Right cardiac atrium (tissue), 5 donors: ENCODE results near the gene SRPRA. TPM values are rescaled to one million over a fixed set of nuclear protein-coding genes. Genes with fewer than 3 reads are reported as not detected.

Experiments
- ATAC-seq, 2 donors: fragments of 200-7000 bp; cut with Tn5 transposase; one replicate each; pipeline versions ENCODE4 v1.8.0 to v1.9.1; 2020; ENCODE audit warnings: moderate library complexity in 2 of 2, mild to moderate bottlenecking in 1 of 2
- DNase-seq, 3 donors: peaks; one replicate each; pipeline ENCODE4 v3.0.0-alpha.2; 2020
- H3K27ac ChIP-seq: one replicate; pipeline ENCODE4 v1.5.1; 2013; ENCODE audit warnings: mild to moderate bottlenecking, low read length, control low read depth, moderate library complexity
- H3K27me3 ChIP-seq: one replicate; pipeline ENCODE4 v1.6.1; 2013; ENCODE audit not compliant: control insufficient read depth, insufficient read depth
- H3K4me1 ChIP-seq: one replicate; pipeline ENCODE4 v1.6.1; 2013; ENCODE audit warnings: low read length; ENCODE audit not compliant: control insufficient read depth, insufficient read depth
- H3K4me3 ChIP-seq: one replicate; pipeline ENCODE4 v1.5.1; 2013; ENCODE audit warnings: low read length, control low read depth
- H3K9me3 ChIP-seq: one replicate; pipeline ENCODE4 v1.6.1; 2013; ENCODE audit warnings: low read length; ENCODE audit not compliant: control insufficient read depth
- WGBS: extraction: QIAGEN DNeasy Blood & Tissue Kit; methylation state at CpG from one replicate; pipeline ENCODE4 v1.1.7; 2013; 5-methylcytosine and 5-hydroxymethylcytosine counted together
- intact Hi-C, 4 donors: fragments of 100-400 bp; cut with DNase I; formaldehyde crosslinking; loops; one replicate each; pipeline versions ENCODE4 v1.11.0 to v1.14.0; 2022 to 2023
- polyA plus RNA-seq: library from polyadenylated mRNA; stranded (reverse); fragments of 200-250 nt; gene quantifications from one replicate; pipeline ENCODE4 v1.2.3, GENCODE V29; 2013
- total RNA-seq, 4 donors: library from RNA; stranded (reverse); fragmentation: NEBNext Ultra II Directional; extraction: Animal tissue kit (Norgen Biotek cat#: 25700); gene quantifications; one replicate each; pipeline ENCODE4 v1.2.1, GENCODE V29; 2021
- donor health status: healthy with polysubstance abuse.
- donor health status: DM: no; HTN: yes; CAD: no.
- donor health status: DM: no; HTN: no; CAD: no.
- donor health status: DM: no; HTN: yes; CAD: no; lungs with severe emphysema.
- donor health status: DM: yes; HTN: yes; CAD: no.

The SRPRA gene
- total and polyA plus RNA-seq, 5 donors: 49.6 to 85.4 (median 69.6) TPM

DNA sequence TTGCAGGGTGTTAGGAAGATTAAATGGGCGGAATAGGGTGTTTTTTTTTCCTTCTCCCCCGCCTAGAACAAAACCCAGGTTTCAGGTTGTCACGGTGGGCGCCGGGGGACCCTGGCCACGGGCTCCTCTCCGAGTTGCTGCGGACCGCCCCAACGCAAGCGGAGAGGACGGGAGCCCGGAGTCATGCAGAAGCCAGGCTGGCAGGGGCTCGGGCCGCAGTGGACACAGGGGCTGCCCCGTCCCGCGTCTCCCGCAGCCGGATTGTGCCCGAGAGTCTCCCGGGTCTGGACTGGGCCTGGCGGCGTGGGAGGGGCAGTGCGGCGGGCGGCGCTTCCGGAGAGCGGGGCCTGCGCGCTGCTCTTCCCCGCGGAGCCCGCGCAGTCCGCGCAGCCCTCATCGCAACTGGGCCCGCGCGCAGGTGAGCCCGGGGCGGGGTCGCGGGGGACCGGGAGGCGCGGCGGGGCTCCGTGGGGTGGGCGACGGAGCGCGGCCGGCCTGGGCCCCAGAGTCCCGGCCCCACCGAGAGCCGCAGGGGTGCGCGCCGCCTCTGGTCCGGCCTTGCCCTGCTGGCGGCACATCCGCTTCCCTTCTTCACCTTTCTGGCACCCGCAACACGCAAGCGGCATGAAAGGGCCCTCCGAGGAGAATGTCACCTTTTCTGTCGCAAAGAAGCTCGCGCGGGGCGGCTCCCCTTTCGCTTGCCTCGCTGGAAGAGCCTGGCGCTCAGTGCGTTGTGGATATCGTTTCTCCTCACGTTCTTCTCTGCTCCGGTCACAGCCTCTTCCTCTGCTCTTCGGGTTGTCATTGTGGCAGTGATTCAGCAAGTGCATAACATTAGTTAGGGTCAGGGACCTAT is 14.3 kb upstream of the SRPRA start, which contains the start of gene TIRAP:
Gene TIRAP, plus strand, starts transcription at position 358 of the 856 bp plus-strand sequence. CDS start 7,802 bp downstream, outside the sequence.
- peak within 1 kb of the TSS; percentile 80 for H3K4me3 ChIP-seq
- H3K9me3 ChIP-seq: no peaks in the 10 kb centered on the region
- ATAC-seq (peak; percentile 92 to 94), DNase-seq (peak; percentile 73 to 91 (median 91))
- H3K27ac ChIP-seq: peak within 1 kb of the TSS; percentile 81
- no peaks in the 10 kb centered on the region for H3K27me3 ChIP-seq
- WGBS: under 1% methylated on average over 82 of the region's 82 CpGs
- intact Hi-C loops: no loop called here
- peaks cover 4% of the 10 kb centered on the region for H3K4me1 ChIP-seq

DNA sequence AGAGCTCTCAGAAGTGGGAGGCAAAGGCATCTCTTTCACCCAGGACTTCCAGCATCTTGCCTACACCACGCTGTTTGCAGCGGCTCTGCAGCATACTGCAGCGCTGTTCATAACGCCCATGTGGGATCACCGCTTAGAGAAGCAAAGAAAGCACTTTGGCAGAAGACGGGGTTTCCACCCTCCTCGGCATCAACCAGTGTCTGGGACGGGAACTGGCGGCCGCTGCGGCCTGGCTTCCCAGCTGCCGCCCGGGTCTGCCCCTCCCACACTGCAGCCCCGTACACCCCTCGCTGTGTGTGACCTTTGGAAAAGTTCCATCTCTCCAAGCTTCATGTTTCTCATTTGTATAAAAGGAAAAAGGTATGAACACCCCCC is 13.7 kb upstream of the SRPRA start:
- Histone ChIP-seq H3K4me3 (peak overlapping the region; percentile 80), H3K9me3 (no peaks in the 10 kb centered on the region), H3K27ac (peak overlapping the region; percentile 81), H3K27me3 (no peaks in the 10 kb centered on the region), H3K4me1 (peaks cover 4% of the 10 kb centered on the region)
- DNase-seq (peak; percentile 72 to 91 (median 85)), ATAC-seq (peak; percentile 80 to 82)
- intact Hi-C loops: no loop called here
- WGBS: 2% methylated on average over 15 of the region's 15 CpGs

DNA sequence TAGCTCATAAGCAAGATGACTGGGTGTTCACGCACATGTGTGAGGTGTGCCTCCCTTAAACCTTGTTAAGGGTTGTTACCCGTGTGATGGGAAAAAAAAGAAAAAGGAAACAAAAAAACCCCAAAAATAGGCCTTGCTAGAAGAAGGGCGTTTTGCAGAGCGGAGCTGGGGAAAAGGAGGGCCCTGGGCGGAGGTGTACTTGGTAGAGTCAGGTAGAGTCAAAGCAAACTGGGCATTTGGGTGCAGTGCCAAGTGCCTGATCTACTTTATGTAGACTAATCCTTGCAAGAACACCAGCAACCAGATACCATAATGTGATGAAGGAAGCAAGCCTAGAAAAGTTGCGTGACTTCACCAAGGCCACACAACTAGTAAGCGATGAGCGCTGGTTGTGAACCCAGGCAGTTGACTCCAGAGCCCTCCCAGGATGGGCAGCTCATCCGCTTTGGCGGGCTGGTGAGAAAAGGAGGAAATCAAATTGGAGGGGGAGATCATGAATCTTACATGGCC is 13.0 kb upstream of the SRPRA start:
- no peak for ATAC-seq
- peak in 1 of 3 donors; percentile 27 for DNase-seq
- H3K4me3 ChIP-seq: no peak overlapping the region
- H3K27ac ChIP-seq: no peak overlapping the region
- WGBS: 89% methylated on average over 10 of the region's 10 CpGs
- peaks cover 4% of the 10 kb centered on the region for H3K4me1 ChIP-seq
- H3K9me3 ChIP-seq: no peaks in the 10 kb centered on the region
- H3K27me3 ChIP-seq: no peaks in the 10 kb centered on the region
- intact Hi-C loops: no loop called here

DNA sequence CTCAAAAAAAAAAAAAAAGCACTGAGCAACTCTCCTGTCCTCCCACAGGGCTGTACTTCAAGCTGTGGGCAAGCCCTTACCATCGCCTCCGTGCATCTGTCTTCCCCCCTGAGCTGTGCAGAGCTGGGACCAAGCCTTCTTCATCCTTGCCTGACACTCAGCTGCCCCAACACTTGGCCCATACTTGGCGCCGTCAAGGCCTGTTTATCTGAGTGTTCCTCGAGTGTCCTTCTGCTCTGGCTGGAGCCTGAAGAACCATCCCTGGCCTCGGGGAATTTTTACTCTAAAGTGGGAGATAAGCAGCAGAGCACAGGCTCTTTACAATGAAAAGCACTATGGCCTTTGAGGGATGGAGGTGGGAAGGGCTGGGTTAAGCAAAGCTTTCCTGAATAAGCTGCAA is 12.6 kb upstream of the SRPRA start:
- H3K4me1 ChIP-seq: peaks cover 4% of the 10 kb centered on the region
- no peak overlapping the region for H3K27ac ChIP-seq
- DNase-seq (peak in 1 of 3 donors; percentile 35), ATAC-seq (no peak)
- 62% methylated on average over 6 of the region's 6 CpGs for WGBS
- no peaks in the 10 kb centered on the region for H3K9me3 ChIP-seq
- H3K4me3 ChIP-seq: no peak overlapping the region
- no peaks in the 10 kb centered on the region for H3K27me3 ChIP-seq
- intact Hi-C loops: no loop called here

DNA sequence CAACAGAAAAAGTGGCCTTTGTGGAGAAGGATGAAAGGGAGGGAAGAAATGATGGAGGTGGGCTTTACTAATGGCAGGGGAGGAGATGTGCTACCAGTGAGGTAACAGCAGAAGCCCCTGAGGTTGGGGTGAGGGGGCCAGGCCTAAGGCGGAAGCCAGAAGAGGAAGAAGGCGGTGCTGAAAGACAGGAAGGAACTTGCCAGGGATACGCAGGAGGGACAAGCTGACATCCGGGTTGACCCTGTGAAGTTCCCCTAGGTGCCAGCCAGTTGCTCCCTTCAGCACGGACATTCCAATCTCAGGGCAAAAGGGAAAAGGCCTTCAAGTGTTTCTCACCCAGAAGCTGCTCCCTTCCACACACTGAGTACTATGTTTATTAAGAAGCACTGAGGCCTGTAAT is 11.9 kb upstream of the SRPRA start:
- H3K4me3 ChIP-seq: no peak overlapping the region
- H3K4me1 ChIP-seq: peaks cover 4% of the 10 kb centered on the region
- no peaks in the 10 kb centered on the region for H3K9me3 ChIP-seq
- 49% methylated on average over 5 of the region's 5 CpGs for WGBS
- ATAC-seq: no peak
- no peaks in the 10 kb centered on the region for H3K27me3 ChIP-seq
- intact Hi-C loops: no loop called here
- DNase-seq: no peak
- no peak overlapping the region for H3K27ac ChIP-seq

DNA sequence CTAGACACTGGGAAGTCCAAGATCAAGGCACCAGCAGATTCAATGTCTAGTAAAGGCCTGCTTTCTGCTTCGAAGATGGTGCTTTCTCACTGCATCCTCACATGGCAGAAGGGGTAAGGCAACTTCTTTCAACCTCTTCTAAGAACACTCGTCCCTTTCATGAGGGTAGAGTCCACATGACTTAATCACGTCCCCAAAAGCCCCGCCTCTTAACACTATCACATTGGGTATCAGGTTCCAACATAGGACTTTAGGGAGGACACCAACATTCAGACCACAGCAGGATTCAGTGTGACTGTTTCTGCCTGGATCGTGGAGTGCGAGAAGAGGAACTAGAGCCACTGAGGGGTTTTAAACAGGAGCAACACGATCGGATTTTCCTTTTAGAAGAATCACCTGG is 10.5 kb upstream of the SRPRA start:
- Histone ChIP-seq H3K27ac (no peak overlapping the region), H3K27me3 (no peaks in the 10 kb centered on the region), H3K9me3 (no peaks in the 10 kb centered on the region), H3K4me3 (no peak overlapping the region), H3K4me1 (peaks cover 3% of the 10 kb centered on the region)
- no peak for ATAC-seq
- intact Hi-C loops: no loop called here
- DNase-seq: no peak
- WGBS: 78% methylated on average over 8 of the region's 8 CpGs

DNA sequence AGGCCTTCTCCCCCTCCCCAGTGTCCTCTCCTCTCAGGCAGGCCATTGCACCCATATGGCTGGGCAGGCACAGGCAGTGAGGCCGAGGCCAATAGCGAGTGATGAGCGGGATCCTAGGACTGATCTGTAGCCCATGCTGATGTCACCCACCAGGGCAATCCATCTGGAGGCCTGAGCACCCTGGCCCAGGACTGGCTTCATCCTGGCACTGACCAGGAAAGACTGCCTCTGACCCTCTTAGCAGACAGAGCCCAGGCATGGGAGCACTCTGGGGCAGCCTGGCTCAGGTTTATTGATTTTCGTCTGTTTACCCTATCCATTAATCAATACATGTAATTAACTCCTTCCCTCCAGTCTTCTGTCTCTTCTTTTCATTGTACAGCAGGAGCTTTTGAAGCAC is 9.1 kb upstream of the SRPRA start:
- WGBS: 93% methylated on average over 4 of the region's 4 CpGs
- DNase-seq (no peak), ATAC-seq (no peak)
- H3K27ac ChIP-seq: no peak overlapping the region
- intact Hi-C loops: no loop called here
- H3K9me3 ChIP-seq: no peaks in the 10 kb centered on the region
- no peaks in the 10 kb centered on the region for H3K27me3 ChIP-seq
- H3K4me3 ChIP-seq: no peak overlapping the region
- H3K4me1 ChIP-seq: peaks cover 3% of the 10 kb centered on the region

DNA sequence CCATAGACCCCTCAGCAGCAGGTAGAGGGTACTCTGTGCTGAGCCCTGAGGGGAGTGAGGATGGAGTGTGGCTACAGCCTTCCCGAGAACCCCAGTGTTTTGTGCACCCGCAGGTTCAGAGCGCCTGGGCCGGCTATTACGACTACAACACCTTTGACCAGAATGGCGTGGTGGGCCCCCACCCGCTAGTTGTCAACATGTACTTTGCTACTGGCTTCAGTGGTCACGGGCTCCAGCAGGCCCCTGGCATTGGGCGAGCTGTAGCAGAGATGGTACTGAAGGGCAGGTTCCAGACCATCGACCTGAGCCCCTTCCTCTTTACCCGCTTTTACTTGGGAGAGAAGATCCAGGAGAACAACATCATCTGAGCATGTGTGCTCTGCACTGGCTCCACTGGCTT is 8.6 kb upstream of the SRPRA start:
- H3K4me1 ChIP-seq: peaks cover 3% of the 10 kb centered on the region
- H3K9me3 ChIP-seq: no peaks in the 10 kb centered on the region
- DNase-seq (no peak), ATAC-seq (no peak)
- intact Hi-C loops: no loop called here
- no peak overlapping the region for H3K27ac ChIP-seq
- 95% methylated on average over 11 of the region's 11 CpGs for WGBS
- H3K4me3 ChIP-seq: no peak overlapping the region
- H3K27me3 ChIP-seq: no peaks in the 10 kb centered on the region

DNA sequence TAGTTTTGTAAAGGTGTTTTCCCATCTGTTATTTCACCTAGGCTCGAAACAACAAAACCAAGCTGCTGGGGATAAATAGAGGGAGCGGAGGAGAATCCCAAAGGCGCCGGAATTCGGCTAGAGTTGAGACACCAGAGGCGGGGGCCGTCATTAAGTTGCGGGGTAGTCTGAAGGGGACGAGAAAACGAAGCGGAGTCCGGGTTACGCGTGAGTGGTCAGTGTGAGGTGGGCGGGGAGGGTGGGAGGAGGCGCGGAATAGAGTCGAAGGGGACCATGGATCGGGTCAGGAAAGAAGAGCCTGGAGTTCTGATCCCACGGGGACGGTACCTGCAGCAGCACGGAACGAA is 361 bp downstream of the SRPRA start:
- under 1% methylated on average over 23 of the region's 23 CpGs for whole genome bisulfite sequencing
- H3K27ac ChIP-seq: peak overlapping the region; percentile 85
- peak; percentile 16 to 47 for ATAC-seq
- H3K9me3 ChIP-seq: no peaks in the 10 kb centered on the region
- H3K27me3 ChIP-seq: no peaks in the 10 kb centered on the region
- H3K4me3 ChIP-seq: peak overlapping the region; percentile 84
- peaks cover 3% of the 10 kb centered on the region for H3K4me1 ChIP-seq
- intact Hi-C loops: no loop called here
- no peak for DNase-seq

DNA sequence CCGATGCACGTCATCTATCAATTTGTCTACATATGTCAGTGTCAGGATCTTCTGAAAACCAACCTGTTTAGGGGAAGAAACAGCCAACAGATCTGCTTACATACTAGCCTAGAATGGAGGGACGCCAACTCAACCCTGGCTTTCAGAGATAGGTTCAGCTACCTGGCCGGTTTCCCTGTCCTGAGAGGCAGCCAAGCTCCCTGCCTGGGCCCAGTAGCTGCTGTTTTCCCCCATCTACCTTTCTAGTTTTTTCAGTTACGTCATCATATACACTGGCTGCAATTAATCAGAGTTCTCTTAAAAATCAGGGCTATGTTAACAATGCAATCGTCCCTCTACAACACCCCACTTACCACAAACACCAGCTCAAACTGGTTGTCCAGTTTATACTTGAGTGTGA is 1.0 kb downstream of the SRPRA start:
- ATAC-seq: no peak
- Histone ChIP-seq H3K4me3 (peak overlapping the region; percentile 84), H3K27me3 (no peaks in the 10 kb centered on the region), H3K4me1 (peaks cover 3% of the 10 kb centered on the region), H3K9me3 (no peaks in the 10 kb centered on the region), H3K27ac (no peak overlapping the region)
- WGBS: 72% methylated on average over 6 of the region's 6 CpGs
- no peak for DNase-seq
- intact Hi-C loops: no loop called here

DNA sequence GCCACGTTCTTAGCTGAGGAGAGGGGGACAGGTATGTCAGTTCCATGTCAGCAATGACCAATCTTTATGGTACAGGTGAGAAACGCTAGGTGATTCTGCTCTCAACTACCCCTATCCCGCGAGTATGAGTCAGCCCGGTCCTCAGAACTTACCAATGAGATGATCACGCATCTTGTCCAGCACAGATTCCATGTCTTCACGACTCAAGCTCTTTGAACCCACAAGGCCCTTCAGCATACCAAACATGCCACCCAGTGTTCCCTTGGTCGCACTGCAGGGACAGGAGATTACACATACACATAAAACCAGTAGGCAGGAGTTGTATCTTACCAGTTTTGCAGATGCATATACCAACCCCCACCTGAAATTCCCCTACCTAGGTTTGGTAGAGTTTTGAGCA is 2.9 kb downstream of the SRPRA start:
- no peaks in the 10 kb centered on the region for H3K27me3 ChIP-seq
- H3K9me3 ChIP-seq: no peaks in the 10 kb centered on the region
- no peak for ATAC-seq
- H3K4me1 ChIP-seq: peaks cover 3% of the 10 kb centered on the region
- no peak overlapping the region for H3K27ac ChIP-seq
- no peak overlapping the region for H3K4me3 ChIP-seq
- no peak for DNase-seq
- 84% methylated on average over 8 of the region's 8 CpGs for WGBS
- intact Hi-C loops: no loop called here
